Measurements from ENCODE around the gene GOLGA6C.
A peak's percentile ranks its signal among the peaks of the same experiment; 100 is the strongest.
"Not testable (repeated sequence)": the region's sequence is repeated elsewhere in the genome, so short reads cannot be mapped to it uniquely, and the experiment has no call there.

GOLGA6C gene

GRCh38 chr15:75227663-75228280 is 30.4 kb upstream of the GOLGA6C start:
- no peak for DNase-seq (ENCODE audit: low spot score)

GRCh38 chr15:75228787-75229186 is 29.3 kb upstream of the GOLGA6C start:
- DNase-seq (ENCODE audit: low spot score): no peak

- no peak for DNase-seq (ENCODE audit: low spot score)
These were observed 28.7 kb upstream of the GOLGA6C start for GRCh38 chr15:75229191-75230015.

- no peak for DNase-seq (ENCODE audit: low spot score)
These were observed 28.2 kb upstream of the GOLGA6C start for GRCh38 chr15:75230016-75230343.

GRCh38 chr15:75230551-75231371 is 27.4 kb upstream of the GOLGA6C start:
- peak; percentile 49 for DNase-seq (ENCODE audit: low spot score)

GRCh38 chr15:75231836-75232235 is 26.3 kb upstream of the GOLGA6C start:
- DNase-seq (ENCODE audit: low spot score): no peak

GRCh38 chr15:75232252-75232813 is 25.8 kb upstream of the GOLGA6C start:
- DNase-seq (ENCODE audit: low spot score): no peak

GRCh38 chr15:75232826-75233503 is 25.2 kb upstream of the GOLGA6C start:
- no peak for DNase-seq (ENCODE audit: low spot score)

GRCh38 chr15:75233504-75234190 is 24.5 kb upstream of the GOLGA6C start:
- DNase-seq (ENCODE audit: low spot score): no peak

- DNase-seq (ENCODE audit: low spot score): no peak
These were observed 23.8 kb upstream of the GOLGA6C start for GRCh38 chr15:75234191-75234810.

GRCh38 chr15:75235051-75235673 is 23.0 kb upstream of the GOLGA6C start:
- DNase-seq (ENCODE audit: low spot score): no peak

- DNase-seq (ENCODE audit: low spot score): no peak
These were observed 22.1 kb upstream of the GOLGA6C start for GRCh38 chr15:75235760-75236729.

- DNase-seq (ENCODE audit: low spot score): no peak
These were observed 20.7 kb upstream of the GOLGA6C start for GRCh38 chr15:75237316-75237982.

- no peak for DNase-seq (ENCODE audit: low spot score)
These were observed 20.0 kb upstream of the GOLGA6C start for GRCh38 chr15:75238150-75238549.

- not testable (repeated sequence) for DNase-seq (ENCODE audit: low spot score)
These were observed 12.4 kb upstream of the GOLGA6C start for GRCh38 chr15:75245741-75246140.

GRCh38 chr15:75248991-75249390 is 9.1 kb upstream of the GOLGA6C start:
- DNase-seq (ENCODE audit: low spot score): not testable (repeated sequence)

GRCh38 chr15:75249726-75250125 is 8.4 kb upstream of the GOLGA6C start:
- DNase-seq (ENCODE audit: low spot score): no peak

- DNase-seq (ENCODE audit: low spot score): not testable (repeated sequence)
These were observed 6.8 kb upstream of the GOLGA6C start for GRCh38 chr15:75251343-75251742.

GRCh38 chr15:75252285-75252684 is 5.8 kb upstream of the GOLGA6C start:
- not testable (repeated sequence) for DNase-seq (ENCODE audit: low spot score)

All from kidney capillary endothelial cell (primary cell).